Mesodermal cell (in vitro differentiated cells): ENCODE measurements around the gene CD74. TPM values are rescaled to one million over a fixed set of nuclear protein-coding genes. Genes with fewer than 3 reads are reported as not detected.
"Not testable (repeated sequence)": the region's sequence is repeated elsewhere in the genome, so short reads cannot be mapped to it uniquely, and the experiment has no call there.

ENCODE experiments used
- H3K27ac ChIP-seq: 2 replicates; pipeline ENCODE4 v1.7.0; 2013; ENCODE audit warnings: mild to moderate bottlenecking, low read depth, low read length, moderate library complexity; ENCODE audit not compliant: severe bottlenecking
- H3K36me3 ChIP-seq: 2 replicates; pipeline ENCODE4 v1.7.1; 2013; ENCODE audit warnings: mild to moderate bottlenecking, low read length, moderate library complexity; ENCODE audit not compliant: control insufficient read depth, insufficient read depth
- H3K4me1 ChIP-seq: one replicate; pipeline ENCODE4 v1.7.1; 2013; ENCODE audit warnings: mild to moderate bottlenecking, low read length; ENCODE audit not compliant: insufficient read depth, control insufficient read depth, poor library complexity, severe bottlenecking
- H3K4me3 ChIP-seq: 2 replicates; pipeline ENCODE4 v1.7.0; 2013; ENCODE audit warnings: low read length, control low read depth, mild to moderate bottlenecking; ENCODE audit not compliant: insufficient read depth, poor library complexity, severe bottlenecking; ENCODE audit errors: extremely low read depth
- H3K9me3 ChIP-seq: 2 replicates; pipeline ENCODE4 v1.7.1; 2013; ENCODE audit warnings: mild to moderate bottlenecking, low read length, moderate library complexity; ENCODE audit not compliant: control insufficient read depth
- WGBS, 2 experiments: methylation state at CpG; one replicate each; pipeline ENCODE4 v1.1.5; 2013; ENCODE audit warnings: missing lambda C conversion rate in 2 of 2; ENCODE audit not compliant: insufficient coverage in 2 of 2; 5-methylcytosine and 5-hydroxymethylcytosine counted together
- polyA plus RNA-seq, 2 experiments: library from polyadenylated mRNA; stranded (reverse); fragments of 50-300 nt; gene quantifications; one replicate each; pipeline ENCODE4 v1.2.3, GENCODE V29; 2013

The CD74 gene
- polyA plus RNA-seq (2013, experiment 1 of 2): 6.3 TPM
- polyA plus RNA-seq (2013, experiment 2 of 2): 6.2 TPM

DNA sequence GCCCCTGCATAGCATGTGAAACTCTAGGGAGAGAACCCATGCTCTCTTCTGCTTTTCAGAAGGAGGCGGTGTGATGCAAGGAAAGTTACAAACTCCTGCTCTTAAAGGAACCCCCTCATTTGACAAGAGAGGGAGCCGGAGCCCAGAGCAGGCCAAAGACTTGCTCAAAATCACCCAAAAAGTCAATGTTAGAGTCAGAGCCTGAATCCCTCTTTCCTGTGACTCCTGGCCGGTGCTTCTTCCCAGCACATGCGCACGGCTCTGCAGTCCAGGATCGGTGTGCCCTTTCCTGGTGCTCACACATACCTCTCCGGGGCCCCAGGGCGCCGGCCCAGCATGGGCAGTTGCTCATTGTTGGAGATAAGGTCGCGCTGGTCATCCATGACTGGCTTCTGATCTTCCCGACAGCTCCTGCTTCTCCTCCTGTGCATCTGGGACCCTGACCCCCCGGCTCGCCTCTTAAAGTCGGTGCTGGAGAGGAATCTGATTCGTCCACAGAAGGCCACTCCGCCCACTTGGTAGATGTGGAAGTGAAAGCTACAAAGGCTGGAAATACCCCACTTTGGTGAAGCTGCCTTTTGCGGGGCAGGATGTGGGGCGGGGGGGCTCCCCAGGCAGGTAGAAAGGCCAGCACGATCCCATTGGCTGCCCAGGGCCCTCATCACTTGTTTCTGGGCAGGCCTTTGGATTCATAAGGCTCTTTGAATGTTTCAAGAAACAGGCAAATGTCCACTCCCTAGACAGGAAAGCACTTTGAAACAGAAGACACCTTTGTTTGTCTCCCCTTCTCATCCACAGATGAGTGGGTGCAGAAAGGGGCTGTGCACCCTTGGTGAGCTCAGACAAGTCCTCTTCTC lies at the start of gene CD74:
TSS of gene CD74 (minus strand) at position 592 of the 857 bp plus-strand sequence. CDS start at position 431, 161 bp downstream.
- no peaks in the 10 kb centered on the region for H3K36me3 ChIP-seq
- peaks cover 14% of the 10 kb centered on the region for H3K4me1 ChIP-seq
- no peak within 1 kb of the TSS for H3K27ac ChIP-seq
- 73 to 78% methylated on average over 14 to 17 of the region's 20 CpGs for WGBS, 2 experiments
- H3K9me3 ChIP-seq: no peaks in the 10 kb centered on the region
- no peak within 1 kb of the TSS for H3K4me3 ChIP-seq

DNA sequence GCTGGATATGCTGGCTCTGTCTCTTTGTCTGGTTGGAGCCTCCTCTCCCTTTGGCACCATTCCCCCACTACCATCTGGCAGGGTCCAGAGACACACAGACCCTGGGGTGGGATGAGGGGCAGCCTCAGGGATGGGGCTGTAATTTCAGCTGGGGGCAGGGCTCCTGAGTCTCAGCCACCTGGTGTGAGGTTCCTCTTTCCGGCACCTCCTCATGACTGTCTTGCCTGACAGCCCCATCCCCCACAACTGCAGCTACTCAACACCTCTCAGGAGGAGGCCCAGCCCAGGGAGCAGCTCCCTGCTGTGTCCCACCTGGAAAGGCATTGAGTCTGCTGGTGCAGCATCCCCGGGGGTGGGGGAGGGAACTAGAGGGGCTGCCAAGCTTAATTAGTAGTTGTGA lies 48.5 kb upstream of the CD74 start:
- WGBS, 2 experiments: no CpG with 5 or more reads among the region's 2 CpGs
- Histone ChIP-seq H3K27ac (no peak overlapping the region), H3K4me1 (peaks cover 17% of the 10 kb centered on the region), H3K9me3 (no peaks in the 10 kb centered on the region), H3K36me3 (no peaks in the 10 kb centered on the region), H3K4me3 (no peak overlapping the region)

DNA sequence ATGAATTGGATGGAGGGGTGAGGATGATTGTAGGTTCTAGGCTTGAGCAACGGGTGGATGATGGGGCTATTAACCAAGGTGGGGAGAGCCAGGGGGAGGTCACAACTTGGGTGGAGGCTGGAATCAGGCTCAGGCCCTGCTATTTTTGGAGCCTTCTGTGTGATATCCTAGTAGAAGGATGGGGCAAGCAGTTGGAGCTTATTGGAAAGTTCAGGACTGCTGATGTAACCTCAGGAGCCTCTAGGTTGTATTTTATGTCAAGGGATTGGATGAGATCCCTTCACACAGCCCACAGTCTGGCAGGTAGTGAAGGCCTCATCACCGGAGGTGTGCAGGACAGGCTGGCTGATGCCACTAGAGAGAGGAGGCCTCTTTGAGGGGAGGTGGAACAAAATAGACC lies 48.1 kb upstream of the CD74 start:
- H3K36me3 ChIP-seq: no peaks in the 10 kb centered on the region
- no peak overlapping the region for H3K27ac ChIP-seq
- peaks cover 16% of the 10 kb centered on the region for H3K4me1 ChIP-seq
- no peak overlapping the region for H3K4me3 ChIP-seq
- H3K9me3 ChIP-seq: no peaks in the 10 kb centered on the region
- 89 to 90% methylated on average over 2 of the region's 2 CpGs for WGBS, 2 experiments

GRCh38 chr5:150458802-150459557 lies 46.3 kb upstream of the CD74 start:
- WGBS, 2 experiments: 47 to 69% methylated on average over 13 to 17 of the region's 36 CpGs
- peaks cover 6% of the 10 kb centered on the region for H3K4me1 ChIP-seq
- no peak overlapping the region for H3K27ac ChIP-seq
- H3K9me3 ChIP-seq: no peaks in the 10 kb centered on the region
- H3K4me3 ChIP-seq: no peak overlapping the region
- no peaks in the 10 kb centered on the region for H3K36me3 ChIP-seq

DNA sequence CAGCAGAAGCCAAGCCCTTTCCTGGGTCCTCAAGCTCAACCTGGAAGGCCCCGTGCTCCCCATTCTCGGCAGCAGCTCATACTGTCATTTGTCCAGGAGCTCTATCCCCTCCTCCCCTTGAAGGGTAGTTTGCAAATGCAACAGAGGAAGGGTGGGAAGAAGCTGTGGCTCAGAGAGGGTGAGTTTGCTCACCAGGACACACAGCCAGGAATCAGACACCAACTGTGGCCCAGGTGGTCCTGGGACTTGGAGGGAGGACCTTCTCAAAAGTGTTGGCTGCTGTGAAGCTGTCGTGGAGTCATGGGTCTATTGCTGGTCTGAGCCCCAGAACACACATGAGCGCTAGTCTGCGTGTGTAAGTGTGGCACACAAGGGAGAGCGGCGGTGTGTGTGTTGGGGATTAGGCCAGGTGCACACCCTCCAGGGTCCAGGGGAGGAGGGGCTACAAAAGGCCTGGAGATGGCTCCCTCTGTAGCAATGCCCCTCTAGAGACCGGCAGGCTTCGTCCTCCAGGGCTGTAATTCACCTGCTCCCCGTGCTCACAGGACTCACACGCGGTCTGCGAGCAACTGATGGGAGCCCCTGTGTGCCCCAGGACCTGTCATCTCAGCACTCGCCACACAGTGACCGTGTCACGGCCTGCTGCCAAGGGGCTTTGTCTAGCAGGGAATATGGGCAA lies 45.0 kb upstream of the CD74 start:
- H3K4me3 ChIP-seq: no peak overlapping the region
- no peaks in the 10 kb centered on the region for H3K36me3 ChIP-seq
- H3K9me3 ChIP-seq: no peaks in the 10 kb centered on the region
- 93 to 95% methylated on average over 12 to 15 of the region's 16 CpGs for whole genome bisulfite sequencing, 2 experiments
- peaks cover 6% of the 10 kb centered on the region for H3K4me1 ChIP-seq
- H3K27ac ChIP-seq: no peak overlapping the region

GRCh38 chr5:150457121-150457520 lies 44.4 kb upstream of the CD74 start:
- Histone ChIP-seq H3K27ac (no peak overlapping the region), H3K36me3 (no peaks in the 10 kb centered on the region), H3K4me3 (no peak overlapping the region), H3K4me1 (peaks cover 6% of the 10 kb centered on the region), H3K9me3 (no peaks in the 10 kb centered on the region)
- 67 to 76% methylated on average over 3 to 4 of the region's 6 CpGs for WGBS, 2 experiments

DNA sequence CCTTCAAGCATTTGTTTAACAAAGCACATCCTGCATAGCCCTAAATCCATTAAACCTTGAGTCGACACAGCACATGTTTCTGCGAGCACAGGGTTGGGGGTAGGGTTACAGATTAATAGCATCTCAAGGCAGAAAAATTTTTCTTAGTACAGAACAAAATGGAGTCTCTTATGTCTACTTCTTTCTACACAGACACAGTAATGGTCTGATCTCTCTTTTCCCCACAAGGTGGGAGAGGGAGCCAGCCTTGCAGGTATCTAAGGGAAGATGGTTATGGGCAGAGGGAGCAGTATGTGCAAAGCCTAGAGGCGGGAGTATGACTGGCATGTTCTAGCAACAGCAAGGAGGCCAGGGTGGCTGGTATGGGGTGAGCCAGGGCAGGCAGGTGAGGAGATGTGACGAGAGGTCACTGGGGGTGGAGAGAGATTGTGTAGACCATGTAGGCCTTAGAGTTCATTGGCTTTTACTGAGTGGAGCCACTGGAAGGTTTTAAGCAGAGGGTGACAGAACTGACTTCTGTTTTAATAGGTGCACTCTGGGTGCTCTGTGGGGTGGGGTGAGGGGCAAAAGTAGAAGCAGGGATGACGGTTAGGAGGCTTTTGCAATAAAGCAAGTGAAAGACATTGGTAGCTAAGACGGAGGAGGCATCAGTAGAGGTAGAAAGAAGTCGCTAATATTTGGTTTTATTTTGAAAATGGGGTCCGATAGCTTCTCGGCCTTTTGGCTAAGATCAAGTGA lies 42.0 kb upstream of the CD74 start:
- WGBS, 2 experiments: 97 to 98% methylated on average over 6 to 7 of the region's 9 CpGs
- Histone ChIP-seq H3K9me3 (peaks cover 6% of the 10 kb centered on the region), H3K36me3 (no peaks in the 10 kb centered on the region), H3K27ac (no peak overlapping the region), H3K4me3 (no peak overlapping the region), H3K4me1 (peaks cover 6% of the 10 kb centered on the region)

- no CpG with 5 or more reads among the region's 8 CpGs for WGBS, 2 experiments
- not testable (repeated sequence) for H3K27ac ChIP-seq, H3K9me3 ChIP-seq, H3K36me3 ChIP-seq, H3K4me3 ChIP-seq, H3K4me1 ChIP-seq
These were observed 41.3 kb upstream of the CD74 start for GRCh38 chr5:150454027-150454426.

GRCh38 chr5:150452914-150453313 lies 40.2 kb upstream of the CD74 start:
- Histone ChIP-seq H3K4me3 (no peak overlapping the region), H3K36me3 (peaks cover 11% of the 10 kb centered on the region), H3K27ac (no peak overlapping the region), H3K9me3 (peaks cover 6% of the 10 kb centered on the region), H3K4me1 (peaks cover 4% of the 10 kb centered on the region)
- WGBS, 2 experiments: 86 to 100% methylated on average over 1 to 3 of the region's 4 CpGs

DNA sequence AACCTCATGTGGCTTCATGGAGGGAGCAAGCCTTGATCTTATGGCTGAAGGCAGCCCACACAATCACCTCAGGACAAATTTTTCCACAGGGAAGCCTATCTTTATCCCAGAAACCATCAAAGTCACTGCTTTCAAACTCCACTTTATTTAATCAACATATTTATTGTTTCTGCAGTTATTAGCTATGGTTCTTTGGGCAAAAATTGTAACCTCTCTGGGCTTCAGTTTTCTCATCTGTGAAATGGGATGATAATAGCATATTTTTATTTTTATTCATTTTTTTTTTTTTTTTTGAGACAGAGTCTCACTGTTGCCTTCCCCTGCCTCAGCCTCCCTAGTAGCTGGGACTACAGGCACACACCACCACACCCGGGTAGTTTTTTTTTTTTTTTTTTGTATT lies 38.9 kb upstream of the CD74 start:
- Histone ChIP-seq H3K27ac (no peak overlapping the region), H3K4me1 (peaks cover 13% of the 10 kb centered on the region), H3K36me3 (peaks cover 24% of the 10 kb centered on the region), H3K9me3 (peaks cover 6% of the 10 kb centered on the region), H3K4me3 (no peak overlapping the region)
- WGBS, 2 experiments: no CpG with 5 or more reads among the region's 1 CpG
